Left ventricle myocardium superior (tissue), 1 donor: ENCODE measurements around the gene PRIM2. TPM values are rescaled to one million over a fixed set of nuclear protein-coding genes. Genes with fewer than 3 reads are reported as not detected.
"Not testable (repeated sequence)": the region's sequence is repeated elsewhere in the genome, so short reads cannot be mapped to it uniquely, and the experiment has no call there.

Experiments
- ATAC-seq: fragments of 200-7000 bp; cut with Tn5 transposase; one replicate; pipeline ENCODE4 v1.9.1; 2020; ENCODE audit warnings: mild to moderate bottlenecking, moderate library complexity
- DNase-seq: peaks from one replicate; pipeline ENCODE4 v3.0.0-alpha.2; 2020
- intact Hi-C: fragments of 100-400 bp; cut with micrococcal nuclease; formaldehyde crosslinking; loops from one replicate; pipeline ENCODE4 v1.11.0; 2022
- total RNA-seq: library from RNA; stranded (reverse); fragmentation: NEBNext Ultra II Directional; extraction: Animal tissue kit (Norgen Biotek cat#: 25700); gene quantifications from one replicate; pipeline ENCODE4 v1.2.1, GENCODE V29; 2021
- donor health status: DM: no; HTN: yes; CAD: no; lungs with severe emphysema.

Gene PRIM2
- total RNA-seq, 1 donor from 2014 or later: 4.2 TPM

- intact Hi-C loops, ATAC-seq, DNase-seq: not testable (repeated sequence)
Observed at GRCh38 chr6:57529755-57530154, 212.3 kb downstream of the PRIM2 start.

GRCh38 chr6:57532660-57533059, 215.2 kb downstream of the PRIM2 start:
- ATAC-seq, intact Hi-C loops, DNase-seq: not testable (repeated sequence)

DNA sequence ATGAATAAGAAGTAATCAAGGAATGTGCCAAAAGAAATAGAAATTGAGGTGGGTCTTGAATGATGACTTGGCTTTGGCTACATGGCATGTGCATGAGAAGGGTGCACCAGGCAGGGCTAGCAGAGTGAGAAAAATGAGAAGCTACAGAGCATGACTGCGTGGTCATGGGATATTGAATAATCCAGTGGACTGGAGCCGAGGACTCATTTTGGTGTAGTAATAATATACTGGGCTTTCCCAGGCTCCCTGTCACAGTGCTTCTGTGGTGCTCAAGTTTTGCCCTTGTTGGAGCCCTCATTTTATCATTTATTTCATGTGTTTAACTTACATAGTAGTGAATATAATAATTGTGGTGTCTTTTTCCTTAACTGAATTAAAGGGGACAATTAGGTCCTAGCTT, 217.7 kb downstream of the PRIM2 start:
- ATAC-seq, DNase-seq, intact Hi-C loops: not testable (repeated sequence)

- DNase-seq, ATAC-seq, intact Hi-C loops: not testable (repeated sequence)
Observed at GRCh38 chr6:57535994-57536393, 218.6 kb downstream of the PRIM2 start.

DNA sequence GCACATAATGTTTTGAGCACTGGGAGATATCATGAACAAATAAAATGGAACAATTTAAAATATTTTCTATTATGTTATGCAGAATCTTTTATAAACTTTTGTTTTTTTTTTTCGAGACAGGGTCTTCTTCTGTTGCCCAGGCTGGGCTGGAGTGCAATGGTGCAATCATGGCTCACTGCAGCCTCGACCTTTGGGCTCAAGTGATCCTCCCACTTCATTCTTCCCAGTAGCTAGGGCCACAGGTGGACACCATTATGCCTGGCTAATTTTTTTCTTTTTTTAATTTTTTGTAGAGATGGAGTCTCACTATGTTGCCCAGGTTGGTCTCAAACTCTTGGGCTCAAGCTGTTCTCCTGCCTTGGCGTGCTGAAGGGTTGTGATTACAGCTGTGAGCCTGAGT, 220.5 kb downstream of the PRIM2 start:
- DNase-seq, ATAC-seq, intact Hi-C loops: not testable (repeated sequence)

DNA sequence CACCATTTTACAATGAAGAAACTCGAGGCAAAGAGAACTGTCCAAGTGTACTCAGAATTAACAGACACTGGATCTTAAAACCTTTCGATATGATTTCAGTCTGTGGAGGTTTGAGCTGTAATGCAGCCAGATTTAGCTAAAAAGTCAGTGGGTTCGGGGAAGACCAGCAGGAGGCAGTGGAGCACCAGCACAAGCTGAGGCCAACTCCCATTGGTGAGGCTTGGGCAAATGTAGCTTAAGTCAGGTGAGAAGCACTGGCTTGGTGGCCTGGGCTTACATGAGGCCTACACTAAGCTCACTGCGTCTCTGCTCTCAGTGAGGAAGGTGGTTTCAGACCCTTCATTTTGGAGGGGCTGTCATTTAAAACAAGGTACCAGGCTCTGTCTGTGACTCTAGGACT, 234.5 kb downstream of the PRIM2 start:
- intact Hi-C loops, DNase-seq: not testable (repeated sequence)

GRCh38 chr6:57557855-57558254, 240.4 kb downstream of the PRIM2 start:
- intact Hi-C loops, ATAC-seq, DNase-seq: not testable (repeated sequence)

More for the DNA sequence above, 234.5 kb downstream of the PRIM2 start:
- ATAC-seq: not testable (repeated sequence)

- intact Hi-C loops, ATAC-seq, DNase-seq: not testable (repeated sequence)
Observed at GRCh38 chr6:57559170-57559569, 241.7 kb downstream of the PRIM2 start.

DNA sequence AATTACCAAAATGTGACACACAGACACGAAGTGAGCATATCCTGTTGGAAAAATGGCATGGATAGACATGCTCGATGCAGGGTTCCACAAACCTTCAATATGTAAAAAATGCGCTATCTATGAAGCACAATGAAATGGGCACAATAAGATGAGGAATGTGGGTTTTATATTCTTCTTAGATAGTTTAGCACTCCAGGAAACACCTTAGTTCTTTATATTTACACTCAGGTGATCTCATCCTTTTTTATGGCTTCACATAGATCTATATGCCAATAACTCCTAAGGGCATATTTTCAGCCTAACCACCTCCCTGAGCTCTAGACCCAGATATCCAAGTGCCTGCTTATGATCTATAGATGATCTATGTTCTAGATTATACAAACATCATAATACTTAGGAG, 244.8 kb downstream of the PRIM2 start:
- ATAC-seq, DNase-seq, intact Hi-C loops: not testable (repeated sequence)

DNA sequence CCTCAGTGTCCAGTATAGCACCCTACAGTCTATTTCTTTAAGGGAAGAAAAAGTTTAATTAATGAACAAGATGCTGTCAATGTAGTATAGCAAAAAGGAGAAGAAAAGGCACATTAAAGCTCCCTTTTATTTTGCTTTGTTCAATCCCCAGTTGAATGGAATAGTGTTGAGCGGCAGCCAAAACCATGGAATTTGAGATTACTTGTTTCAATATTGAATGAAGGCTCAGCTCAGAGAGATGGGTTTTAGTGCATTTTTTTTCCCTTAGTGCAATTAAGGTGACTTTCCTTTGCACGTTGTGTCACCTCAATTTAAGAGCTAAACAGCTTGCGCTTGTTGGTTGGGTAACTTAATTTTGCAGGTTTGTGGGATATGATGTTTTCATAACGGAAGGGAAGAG, 254.7 kb downstream of the PRIM2 start:
- ATAC-seq, DNase-seq, intact Hi-C loops: not testable (repeated sequence)

GRCh38 chr6:57572844-57573243, 255.4 kb downstream of the PRIM2 start:
- intact Hi-C loops, ATAC-seq, DNase-seq: not testable (repeated sequence)

DNA sequence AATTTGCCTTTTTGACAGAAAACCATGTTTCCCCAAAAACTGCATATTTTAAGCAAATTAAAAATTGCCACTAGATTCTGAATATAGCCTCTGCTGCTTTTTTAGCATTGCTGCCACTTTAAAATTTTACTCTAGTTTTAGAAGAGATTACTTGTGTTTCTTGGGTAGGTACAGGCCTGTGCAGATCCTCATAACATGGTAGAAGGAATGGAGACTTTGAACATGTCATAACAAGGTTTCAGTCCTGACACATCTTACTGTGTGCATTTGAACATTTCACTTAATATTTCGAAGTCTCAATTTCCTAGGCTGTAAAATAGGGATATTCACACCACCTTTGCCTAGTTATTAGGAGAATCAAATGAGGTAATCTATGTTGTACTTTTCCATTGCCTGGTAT, 259.6 kb downstream of the PRIM2 start:
- intact Hi-C loops, DNase-seq, ATAC-seq: not testable (repeated sequence)

GRCh38 chr6:57579489-57579888, 262.1 kb downstream of the PRIM2 start:
- ATAC-seq, intact Hi-C loops, DNase-seq: not testable (repeated sequence)

DNA sequence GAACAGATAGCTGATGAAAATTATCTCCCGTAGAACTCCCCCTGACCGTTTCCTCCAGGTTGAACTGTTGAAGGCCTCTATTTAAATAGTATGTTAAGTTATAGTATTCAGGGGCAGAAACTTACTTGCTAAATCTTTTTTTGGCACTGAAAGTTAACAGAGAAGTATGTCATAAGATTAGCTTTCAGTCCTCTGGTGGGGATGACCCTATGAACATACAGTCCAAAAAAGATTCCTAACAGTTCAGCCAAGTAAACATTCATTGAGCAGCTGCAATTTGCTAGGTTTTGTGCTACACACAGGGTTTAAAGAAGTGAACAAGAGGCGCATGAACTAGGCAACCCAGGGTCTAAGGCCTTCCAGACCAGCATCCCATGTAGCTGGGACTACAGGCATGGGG, 264.2 kb downstream of the PRIM2 start:
- intact Hi-C loops, DNase-seq, ATAC-seq: not testable (repeated sequence)

DNA sequence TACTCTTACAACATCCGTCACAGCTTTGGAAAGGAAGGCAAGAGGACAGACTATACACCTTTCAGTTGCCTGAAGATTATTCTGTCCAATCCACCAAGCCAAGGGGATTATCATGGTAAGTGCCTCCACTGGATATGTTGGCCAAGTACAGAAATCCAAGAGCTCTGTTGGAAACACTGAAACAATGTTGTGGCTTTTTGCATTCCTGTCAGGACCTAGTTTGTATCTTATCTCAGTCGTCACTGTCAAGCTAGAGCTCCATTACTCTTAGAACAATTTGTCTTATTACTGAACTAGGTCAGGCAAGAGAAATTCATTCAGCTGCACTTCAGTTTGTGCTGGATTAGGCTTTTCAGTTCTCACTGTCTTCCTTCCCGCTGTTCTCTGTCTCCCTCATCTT, 283.7 kb downstream of the PRIM2 start:
- ATAC-seq: peak; percentile 44
- intact Hi-C loops, DNase-seq: not testable (repeated sequence)

DNA sequence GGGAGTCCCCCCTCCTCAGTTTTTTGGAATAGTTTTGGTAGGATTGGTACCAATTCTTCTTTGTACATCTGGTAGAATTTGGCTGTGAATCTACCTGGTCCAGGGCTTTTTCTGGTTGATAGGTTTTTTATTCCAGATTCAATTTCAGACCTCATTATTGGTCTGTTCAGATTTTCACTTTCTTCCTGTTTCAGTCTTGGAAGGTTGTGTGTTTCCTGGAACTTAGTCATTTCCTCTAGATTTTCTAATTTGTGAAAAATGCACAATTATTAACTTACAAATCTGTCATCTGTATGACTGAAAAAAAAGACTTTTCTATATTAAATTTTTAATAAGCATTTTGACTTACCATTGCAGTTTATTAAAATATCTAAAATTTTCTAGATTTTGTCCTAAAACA, 287.9 kb downstream of the PRIM2 start:
- DNase-seq, ATAC-seq, intact Hi-C loops: not testable (repeated sequence)

DNA sequence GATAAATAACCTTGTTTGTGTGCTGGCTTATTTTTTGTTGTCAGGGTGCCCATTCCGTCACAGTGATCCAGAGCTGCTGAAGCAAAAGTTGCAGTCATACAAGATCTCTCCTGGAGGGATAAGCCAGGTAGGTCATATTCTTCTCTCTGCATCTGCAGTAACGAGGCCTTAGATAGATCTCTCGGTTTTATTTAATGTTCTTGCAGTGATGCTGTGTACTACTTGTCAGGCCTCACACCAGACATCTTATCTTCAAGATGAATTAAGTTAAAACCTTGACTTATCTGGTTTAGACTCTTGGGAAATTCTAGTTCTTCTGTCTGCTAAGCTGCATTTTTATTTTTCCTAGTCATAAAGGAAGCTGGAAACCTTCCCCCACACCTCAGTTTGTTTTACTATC, 288.9 kb downstream of the PRIM2 start:
- intact Hi-C loops, DNase-seq, ATAC-seq: not testable (repeated sequence)

DNA sequence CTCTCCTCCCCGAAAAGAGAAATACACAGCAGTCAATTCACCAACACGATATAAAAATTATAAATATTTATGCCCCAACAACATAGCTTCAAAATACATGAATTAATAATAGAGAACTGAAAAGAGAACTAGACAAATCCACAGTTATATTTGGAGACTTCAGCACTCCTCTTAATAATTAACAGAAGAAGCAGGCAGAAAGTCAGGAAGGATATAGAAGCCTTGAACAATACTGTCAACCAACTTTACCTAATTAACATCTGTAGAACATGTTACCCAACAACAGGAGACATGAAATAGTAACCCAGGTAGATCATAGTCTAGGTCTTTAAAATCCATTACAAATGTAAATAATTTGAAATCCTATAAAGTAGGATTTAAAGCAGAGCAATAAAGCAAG, 293.2 kb downstream of the PRIM2 start:
- ATAC-seq, DNase-seq, intact Hi-C loops: not testable (repeated sequence)

DNA sequence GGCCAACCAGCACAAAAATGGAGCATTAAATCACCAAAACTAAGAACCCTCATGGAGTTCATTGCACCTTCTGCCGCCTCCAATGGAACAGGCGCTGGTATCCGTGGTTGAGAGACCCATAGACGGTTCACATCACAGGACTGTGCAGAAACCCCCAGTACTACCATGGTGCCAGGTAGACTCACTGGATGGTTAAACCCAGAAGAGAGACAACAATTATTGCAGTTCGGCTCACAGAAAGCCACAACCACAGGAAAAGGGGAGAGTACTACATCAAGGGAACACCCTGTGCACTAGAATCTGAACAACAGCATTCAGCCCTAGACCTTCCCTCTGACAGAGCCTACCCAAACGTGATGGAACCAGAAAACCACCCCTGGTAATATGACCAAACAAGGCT, 301.5 kb downstream of the PRIM2 start:
- DNase-seq, ATAC-seq, intact Hi-C loops: not testable (repeated sequence)

- intact Hi-C loops, ATAC-seq: not testable (repeated sequence)
Observed at GRCh38 chr6:57631773-57632172, 314.3 kb downstream of the PRIM2 start.

DNA sequence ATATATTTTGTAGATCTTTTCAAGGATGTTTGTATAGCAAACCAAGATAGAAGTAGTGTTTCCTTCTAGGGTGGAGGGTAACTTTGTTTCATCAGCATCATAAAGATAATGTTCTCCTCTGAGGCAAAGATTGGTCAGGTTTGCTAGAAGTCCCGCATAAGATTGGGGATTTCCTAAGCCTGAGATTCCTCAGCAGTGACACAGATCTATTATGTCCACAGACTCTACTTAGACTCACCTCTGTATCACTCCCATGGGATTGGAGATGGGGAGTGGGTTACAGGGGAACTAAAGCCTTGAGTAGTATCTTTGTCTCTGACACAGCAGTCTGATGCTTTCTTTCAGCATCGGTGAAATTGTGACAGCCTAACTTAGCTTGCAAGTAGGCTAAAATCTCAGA, 341.1 kb downstream of the PRIM2 start:
- ATAC-seq, intact Hi-C loops, DNase-seq: not testable (repeated sequence)

More at GRCh38 chr6:57631773-57632172, 314.3 kb downstream of the PRIM2 start:
- DNase-seq: not testable (repeated sequence)
